ENCODE measurements around the gene CCDC77.
"Not testable (repeated sequence)": the region's sequence is repeated elsewhere in the genome, so short reads cannot be mapped to it uniquely, and the experiment has no call there.

Gene CCDC77

GRCh38 chr12:401235-402028 is at the start of gene CCDC77:
CCDC77 (plus strand) TSS chr12:401644; CDS start chr12:409384, 7,740 bp downstream.
- CTCF ChIA-PET, result interaction anchor here (0.8 to 2.6 kb wide), 9 partner anchors 10 to 146 kb away, joined by 3 to 13 read pairs (median 4); partner anchors contain the start of gene KDM5A
- peak; percentile 96 for DNase-seq (ENCODE audit: extremely low spot score)
- TF ChIP-seq, protein P1, sequence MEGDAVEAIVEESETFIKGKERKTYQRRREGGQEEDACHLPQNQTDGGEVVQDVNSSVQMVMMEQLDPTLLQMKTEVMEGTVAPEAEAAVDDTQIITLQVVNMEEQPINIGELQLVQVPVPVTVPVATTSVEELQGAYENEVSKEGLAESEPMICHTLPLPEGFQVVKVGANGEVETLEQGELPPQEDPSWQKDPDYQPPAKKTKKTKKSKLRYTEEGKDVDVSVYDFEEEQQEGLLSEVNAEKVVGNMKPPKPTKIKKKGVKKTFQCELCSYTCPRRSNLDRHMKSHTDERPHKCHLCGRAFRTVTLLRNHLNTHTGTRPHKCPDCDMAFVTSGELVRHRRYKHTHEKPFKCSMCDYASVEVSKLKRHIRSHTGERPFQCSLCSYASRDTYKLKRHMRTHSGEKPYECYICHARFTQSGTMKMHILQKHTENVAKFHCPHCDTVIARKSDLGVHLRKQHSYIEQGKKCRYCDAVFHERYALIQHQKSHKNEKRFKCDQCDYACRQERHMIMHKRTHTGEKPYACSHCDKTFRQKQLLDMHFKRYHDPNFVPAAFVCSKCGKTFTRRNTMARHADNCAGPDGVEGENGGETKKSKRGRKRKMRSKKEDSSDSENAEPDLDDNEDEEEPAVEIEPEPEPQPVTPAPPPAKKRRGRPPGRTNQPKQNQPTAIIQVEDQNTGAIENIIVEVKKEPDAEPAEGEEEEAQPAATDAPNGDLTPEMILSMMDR (IDR thresholded peaks at IDR 0.05; ENCODE audit: control extremely low read depth, extremely low read depth, low read depth, missing control alignments), result no peak
- POLR2A ChIA-PET, result interaction anchor here (0.6 kb wide), 3 partner anchors 11 to 12 kb away, joined by 3 to 6 read pairs (median 5); partner anchors contain the start of gene KDM5A

GRCh38 chr12:356276-356988 is 45.0 kb upstream of the CCDC77 start:
- no peak for DNase-seq (ENCODE audit: extremely low spot score)
- CTCF ChIA-PET, result interaction anchor here (1.2 kb wide), 1 partner anchor 736 kb away, joined by 4 read pairs; no protein-coding TSS in a partner anchor
- TF ChIP-seq, protein P1 (IDR thresholded peaks at IDR 0.05; ENCODE audit: control extremely low read depth, extremely low read depth, low read depth, missing control alignments), result no peak
- POLR2A ChIA-PET, result no interaction called here

DNA sequence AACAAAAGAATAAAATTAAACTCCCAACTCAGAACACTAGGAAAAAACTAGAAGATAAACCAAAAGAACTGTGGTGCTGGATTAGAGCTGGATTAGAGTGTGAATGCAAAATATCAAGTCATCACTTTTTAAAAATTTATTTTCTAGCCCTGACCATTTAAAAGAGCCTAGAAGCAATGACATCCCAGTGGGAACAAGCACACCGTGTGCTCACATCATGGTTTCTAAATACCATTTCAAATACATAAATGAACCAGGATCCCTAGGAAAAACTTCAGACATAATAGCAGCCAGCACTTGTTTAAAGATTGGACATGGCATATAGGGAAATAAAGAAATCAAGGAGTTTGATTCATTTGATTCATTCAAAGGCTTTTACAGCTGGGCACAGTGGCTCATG is 42.4 kb upstream of the CCDC77 start:
- TF ChIP-seq, protein P1 (IDR thresholded peaks at IDR 0.05; ENCODE audit: control extremely low read depth, extremely low read depth, low read depth, missing control alignments), result no peak
- DNase-seq (ENCODE audit: extremely low spot score), result no peak
- ChIA-PET CTCF (interaction anchor here (1.0 kb wide), 1 partner anchor 67 kb away, joined by 3 read pairs; no protein-coding TSS in a partner anchor), POLR2A (no interaction called here)

DNA sequence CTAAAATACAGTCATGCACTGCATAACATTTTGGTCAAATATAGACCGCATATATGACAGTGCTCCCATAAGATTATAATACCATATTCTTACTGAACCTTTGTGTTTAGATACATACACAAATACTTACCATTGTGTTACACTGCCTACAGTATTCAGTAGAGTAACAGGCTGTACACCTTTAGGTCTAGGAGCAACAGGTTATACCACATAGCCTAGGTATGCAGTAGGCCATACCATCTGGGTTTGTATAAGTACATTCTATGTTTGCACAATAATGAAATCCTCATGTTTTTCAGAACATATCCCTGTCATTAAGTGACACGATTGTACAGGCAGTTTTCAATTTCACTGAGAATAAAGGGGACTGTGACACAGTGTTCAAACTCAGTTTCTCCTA is 34.6 kb upstream of the CCDC77 start:
- ChIA-PET CTCF (no interaction called here), POLR2A (no interaction called here)
- no peak for DNase-seq (ENCODE audit: extremely low spot score)
- TF ChIP-seq, protein P1 (IDR thresholded peaks at IDR 0.05; ENCODE audit: control extremely low read depth, extremely low read depth, low read depth, missing control alignments), result no peak

DNA sequence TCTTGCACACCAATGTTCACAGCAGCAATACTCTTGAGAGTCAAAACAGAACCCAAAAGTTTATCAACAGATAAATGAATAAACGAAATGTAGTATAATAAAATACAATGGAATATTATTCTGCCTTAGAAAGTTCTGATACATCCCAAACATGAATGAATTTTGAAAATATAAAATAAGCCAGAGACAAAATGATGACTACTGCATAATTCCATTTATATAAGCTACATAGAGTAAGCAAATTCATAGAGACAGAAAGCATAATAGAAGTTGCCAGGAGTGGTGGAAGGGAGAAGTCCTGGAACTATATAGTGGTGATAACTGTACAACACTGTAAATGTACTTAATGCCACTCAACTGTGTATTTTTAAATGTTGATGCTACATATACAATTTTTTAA is 33.5 kb upstream of the CCDC77 start:
- POLR2A ChIA-PET, result no interaction called here
- TF ChIP-seq, protein P1 (IDR thresholded peaks at IDR 0.05; ENCODE audit: control extremely low read depth, extremely low read depth, low read depth, missing control alignments), result no peak
- CTCF ChIA-PET, result no interaction called here
- DNase-seq (ENCODE audit: extremely low spot score), result no peak

GRCh38 chr12:370739-371485 is 30.5 kb upstream of the CCDC77 start:
- POLR2A ChIA-PET; CTCF ChIA-PET; DNase-seq (ENCODE audit: extremely low spot score): not testable (repeated sequence)

All from GM10248 (cell line).